GM13976 (cell line): ENCODE data around the gene IDH3G.

Experiments used
- DNase-seq: peaks from one replicate; pipeline ENCODE4 v3.0.0; 2012; ENCODE audit warnings: low spot score
- CTCF ChIP-seq: IDR thresholded peaks from 2 replicates; pipeline ENCODE4 v1.5.1; 2012; ENCODE audit warnings: borderline replicate concordance, mild to moderate bottlenecking; ENCODE audit not compliant: insufficient read depth; ENCODE audit errors: extremely low read depth, missing control alignments, control extremely low read depth
- in situ Hi-C: fragments of 300-500 bp; cut with MboI; formaldehyde crosslinking; loops from one replicate; pipeline ENCODE4 v1.12.0; 2022; ENCODE audit warnings: low sequenced_read_pairs, mixed read lengths, inconsistent platforms; ENCODE audit not compliant: unreplicated experiment

Gene IDH3G

DNA sequence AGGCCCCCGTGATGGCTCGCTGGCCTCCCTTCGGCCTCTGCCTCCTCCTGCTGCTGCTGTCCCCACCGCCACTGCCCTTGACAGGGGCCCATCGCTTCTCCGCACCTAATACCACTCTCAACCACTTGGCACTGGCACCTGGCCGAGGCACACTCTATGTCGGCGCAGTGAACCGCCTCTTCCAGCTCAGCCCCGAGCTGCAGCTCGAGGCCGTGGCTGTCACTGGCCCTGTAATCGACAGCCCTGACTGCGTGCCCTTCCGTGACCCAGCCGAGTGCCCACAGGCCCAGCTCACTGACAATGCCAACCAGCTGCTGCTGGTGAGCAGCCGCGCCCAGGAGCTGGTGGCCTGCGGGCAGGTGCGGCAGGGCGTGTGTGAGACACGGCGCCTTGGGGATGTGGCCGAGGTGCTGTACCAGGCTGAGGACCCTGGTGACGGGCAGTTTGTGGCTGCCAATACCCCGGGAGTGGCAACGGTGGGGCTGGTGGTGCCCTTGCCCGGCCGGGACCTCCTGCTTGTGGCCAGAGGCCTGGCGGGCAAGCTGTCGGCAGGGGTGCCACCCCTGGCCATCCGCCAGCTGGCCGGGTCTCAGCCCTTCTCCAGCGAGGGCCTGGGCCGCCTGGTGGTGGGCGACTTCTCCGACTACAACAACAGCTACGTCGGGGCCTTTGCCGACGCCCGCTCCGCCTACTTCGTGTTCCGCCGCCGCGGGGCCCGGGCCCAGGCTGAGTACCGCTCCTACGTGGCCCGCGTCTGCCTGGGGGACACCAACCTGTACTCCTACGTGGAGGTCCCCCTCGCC lies 27.1 kb downstream of the IDH3G start:
- no peak for TF ChIP-seq CTCF
- in situ Hi-C loops, result no loop called here
- DNase-seq, result peak; percentile 12

- TF ChIP-seq CTCF, result no peak
- peak; percentile 37 for DNase-seq
- in situ Hi-C loops, result no loop called here
Measured at GRCh38 chrX:153766098-153766817, 27.9 kb downstream of the IDH3G start.

DNA sequence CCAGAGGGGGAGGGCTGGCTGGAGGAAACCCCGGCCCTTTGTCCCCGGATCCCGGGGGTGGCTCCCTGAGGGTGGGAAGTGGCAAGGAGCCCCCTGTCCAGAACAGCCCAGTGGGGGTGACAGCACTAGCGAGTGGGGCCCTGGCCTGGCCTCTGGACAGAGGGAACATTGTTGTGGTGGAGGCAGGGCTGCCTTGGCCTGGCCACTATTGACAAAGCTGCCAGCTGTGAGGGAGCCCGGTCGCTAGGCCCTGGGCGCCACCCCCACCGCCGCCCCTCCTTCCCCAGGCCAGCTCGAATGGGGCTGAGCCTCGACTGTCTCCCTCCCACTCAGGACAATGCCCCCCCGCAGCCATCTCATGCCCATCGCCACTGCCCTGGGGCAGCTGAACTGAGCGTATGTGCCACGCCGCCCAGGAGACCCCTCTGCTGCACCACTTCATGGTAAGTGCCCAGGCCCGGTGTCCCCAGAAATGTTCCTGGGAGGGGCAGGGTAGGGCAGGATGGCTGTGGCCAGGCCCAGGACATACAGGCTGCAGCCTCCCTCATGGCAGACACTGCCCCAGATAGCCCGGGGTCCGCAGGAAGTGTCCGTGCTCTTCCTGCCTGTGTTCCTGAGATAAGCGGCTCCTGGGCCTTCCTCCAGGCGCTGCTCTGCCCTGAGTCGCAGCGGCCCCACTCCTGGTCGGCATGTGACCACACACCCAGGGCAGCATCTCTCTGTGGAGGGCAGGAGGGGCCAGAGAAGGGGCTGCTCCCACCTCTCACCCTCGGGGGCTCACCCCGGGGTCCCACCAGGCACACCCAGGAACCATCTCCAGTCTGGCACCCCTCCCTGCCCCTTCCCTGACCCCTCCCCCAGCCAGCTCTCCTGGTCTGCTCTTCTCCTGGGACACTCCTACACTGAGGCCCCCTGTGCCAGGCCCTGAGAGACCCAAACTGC lies 28.8 kb downstream of the IDH3G start:
- peak; percentile 21 for DNase-seq
- in situ Hi-C loops, result no loop called here
- TF ChIP-seq CTCF, result no peak

GRCh38 chrX:153764786-153765137 lies 29.4 kb downstream of the IDH3G start:
- DNase-seq, result peak; percentile 22
- no peak for TF ChIP-seq CTCF
- in situ Hi-C loops, result no loop called here

DNA sequence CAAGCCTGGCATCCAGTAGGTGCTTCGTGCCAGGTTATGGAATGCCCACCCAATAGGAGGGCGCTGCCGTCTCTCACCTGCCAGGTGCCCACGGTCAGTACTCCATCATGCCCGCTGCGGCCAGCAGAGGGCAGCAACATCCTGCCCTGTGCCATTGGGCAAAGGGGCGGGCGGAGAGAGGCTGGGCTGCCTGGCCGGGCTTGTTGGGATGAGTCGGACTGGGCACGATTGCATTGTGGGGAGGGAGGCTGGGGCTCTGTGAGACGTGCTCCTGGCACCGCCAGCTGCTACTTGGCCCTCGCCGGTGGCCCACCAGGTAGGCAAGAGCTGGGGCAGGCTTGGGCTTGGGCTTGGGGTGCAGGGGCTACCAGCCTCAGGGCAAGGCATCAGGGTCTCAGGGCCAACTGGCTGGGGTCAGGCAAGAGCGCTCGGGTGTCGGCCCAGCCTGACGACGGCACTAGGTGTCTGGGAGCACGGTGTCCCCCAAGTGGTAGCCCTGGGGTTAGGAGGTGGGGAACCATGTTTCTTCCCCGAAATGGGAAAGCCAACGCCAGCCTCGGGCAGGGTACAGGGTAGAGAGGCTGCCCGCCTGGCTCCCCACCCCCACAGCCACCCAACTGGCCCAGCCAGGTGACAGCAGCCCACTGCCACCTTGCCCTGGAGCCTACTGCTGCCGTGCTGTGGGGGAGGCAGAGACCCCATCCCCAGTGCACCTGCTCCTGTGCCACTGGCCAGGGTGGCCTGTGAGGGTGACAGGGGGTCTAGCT lies 30.0 kb downstream of the IDH3G start, which contains the start of gene PLXNB3:
Gene PLXNB3, plus strand, starts transcription at position 261 of the 767 bp plus-strand sequence. CDS start 1,287 bp downstream, outside the sequence.
- in situ Hi-C loops, result no loop called here
- DNase-seq, result peak; percentile 85
- TF ChIP-seq CTCF, result peak; percentile 90

GRCh38 chrX:153763298-153763932 lies 30.8 kb downstream of the IDH3G start:
- DNase-seq, result peak; percentile 19
- no peak for TF ChIP-seq CTCF
- in situ Hi-C loops, result no loop called here
